Measurements from ENCODE around the gene LPCAT2. TPM values are rescaled to one million over a fixed set of nuclear protein-coding genes. Genes with fewer than 3 reads are reported as not detected.
A peak's percentile ranks its signal among the peaks of the same experiment; 100 is the strongest.

Gene LPCAT2
- total RNA-seq, 1 experiment from 2014 or later = 10.7 TPM

GRCh38 chr16:55559233-55559632 lies 50.4 kb downstream of the LPCAT2 start:
- intact Hi-C loops (cut with micrococcal nuclease) = no loop called here

GRCh38 chr16:55559933-55560516 lies 51.2 kb downstream of the LPCAT2 start:
- no TSS peak for BruUV-seq (replicated peaks)
- Mint-ChIP-seq H3K4me1 (ENCODE audit: insufficient read depth, unreplicated experiment) (peaks cover 65% of the 10 kb centered on the region), H3K27me3 (ENCODE audit: insufficient read depth, unreplicated experiment) (no peaks in the 10 kb centered on the region), H3K36me3 (ENCODE audit: insufficient read depth, unreplicated experiment) (peaks cover 5% of the 10 kb centered on the region), H3K9me3 (ENCODE audit: unreplicated experiment) (no peaks in the 10 kb centered on the region), H3K4me3 (ENCODE audit: unreplicated experiment) (no peak overlapping the region), H3K27ac (ENCODE audit: low read depth, unreplicated experiment) (peak overlapping the region; percentile 32)
- CTCF ChIA-PET = interaction anchor here (2.2 to 2.8 kb wide), 2 partner anchors 95 to 142 kb away, joined by 13 to 22 read pairs; no protein-coding TSS in a partner anchor
- TF ChIP-seq, protein P1, sequence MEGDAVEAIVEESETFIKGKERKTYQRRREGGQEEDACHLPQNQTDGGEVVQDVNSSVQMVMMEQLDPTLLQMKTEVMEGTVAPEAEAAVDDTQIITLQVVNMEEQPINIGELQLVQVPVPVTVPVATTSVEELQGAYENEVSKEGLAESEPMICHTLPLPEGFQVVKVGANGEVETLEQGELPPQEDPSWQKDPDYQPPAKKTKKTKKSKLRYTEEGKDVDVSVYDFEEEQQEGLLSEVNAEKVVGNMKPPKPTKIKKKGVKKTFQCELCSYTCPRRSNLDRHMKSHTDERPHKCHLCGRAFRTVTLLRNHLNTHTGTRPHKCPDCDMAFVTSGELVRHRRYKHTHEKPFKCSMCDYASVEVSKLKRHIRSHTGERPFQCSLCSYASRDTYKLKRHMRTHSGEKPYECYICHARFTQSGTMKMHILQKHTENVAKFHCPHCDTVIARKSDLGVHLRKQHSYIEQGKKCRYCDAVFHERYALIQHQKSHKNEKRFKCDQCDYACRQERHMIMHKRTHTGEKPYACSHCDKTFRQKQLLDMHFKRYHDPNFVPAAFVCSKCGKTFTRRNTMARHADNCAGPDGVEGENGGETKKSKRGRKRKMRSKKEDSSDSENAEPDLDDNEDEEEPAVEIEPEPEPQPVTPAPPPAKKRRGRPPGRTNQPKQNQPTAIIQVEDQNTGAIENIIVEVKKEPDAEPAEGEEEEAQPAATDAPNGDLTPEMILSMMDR (IDR thresholded peaks at IDR 0.05; ENCODE audit: unreplicated experiment) = no peak
- no peak for DNase-seq (ENCODE audit: unreplicated experiment)
- POLR2A ChIA-PET = interaction anchor here (0.6 to 5.0 kb wide), 2 partner anchors 8 to 155 kb away, joined by 3 to 58 read pairs; partner anchors contain the start of gene CAPNS2
- intact Hi-C loops (cut with micrococcal nuclease) = no loop called here

More at GRCh38 chr16:55559233-55559632, 50.4 kb downstream of the LPCAT2 start:
- peak; percentile 69 for DNase-seq (ENCODE audit: unreplicated experiment)
- BruUV-seq (replicated peaks) = no TSS peak
- POLR2A ChIA-PET = interaction anchor here (0.6 to 5.0 kb wide), 6 partner anchors 8 to 57 kb away, joined by 3 to 58 read pairs (median 4); partner anchors contain the start of gene CAPNS2
- peak overlapping the region; percentile 32 for H3K27ac Mint-ChIP-seq (ENCODE audit: low read depth, unreplicated experiment)
- peaks cover 65% of the 10 kb centered on the region for H3K4me1 Mint-ChIP-seq (ENCODE audit: insufficient read depth, unreplicated experiment)
- CTCF ChIA-PET = interaction anchor here (0.6 to 2.8 kb wide), 7 partner anchors 8 to 679 kb away, joined by 3 to 22 read pairs (median 5); no protein-coding TSS in a partner anchor
- TF ChIP-seq, protein P1 (IDR thresholded peaks at IDR 0.05; ENCODE audit: unreplicated experiment) = no peak
- H3K27me3 Mint-ChIP-seq (ENCODE audit: insufficient read depth, unreplicated experiment) = no peaks in the 10 kb centered on the region
- no peaks in the 10 kb centered on the region for H3K9me3 Mint-ChIP-seq (ENCODE audit: unreplicated experiment)
- H3K36me3 Mint-ChIP-seq (ENCODE audit: insufficient read depth, unreplicated experiment) = peaks cover 5% of the 10 kb centered on the region
- H3K4me3 Mint-ChIP-seq (ENCODE audit: unreplicated experiment) = peak overlapping the region; percentile 22

DNA sequence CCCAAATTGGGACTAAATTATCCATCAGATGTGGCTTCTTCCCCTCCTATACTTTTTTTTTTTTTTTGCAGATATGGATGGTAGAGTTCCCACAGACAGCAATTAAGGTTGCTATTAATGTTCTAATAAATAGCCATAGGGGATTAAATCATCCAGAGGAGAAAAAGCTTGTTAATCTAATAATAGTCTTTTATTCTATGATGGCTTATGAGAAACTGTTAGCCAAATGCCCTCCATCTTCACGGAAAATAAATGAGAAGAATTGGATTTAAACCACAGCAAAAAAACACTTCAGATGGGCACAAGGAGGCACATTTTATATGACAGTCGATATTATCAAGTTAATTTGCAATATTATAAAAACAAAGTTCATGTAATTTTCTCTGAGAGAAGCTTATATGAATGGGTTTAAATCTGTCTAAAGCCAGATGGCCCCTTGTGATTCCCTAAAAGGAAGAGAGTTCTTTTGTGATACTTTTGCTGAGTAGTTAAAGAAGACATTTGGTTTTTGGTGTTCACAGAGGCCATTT lies 52.5 kb downstream of the LPCAT2 start:
- no peak overlapping the region for H3K27ac Mint-ChIP-seq (ENCODE audit: low read depth, unreplicated experiment)
- CTCF ChIA-PET = interaction anchor here (0.6 to 2.1 kb wide), 5 partner anchors 11 to 96 kb away, joined by 3 to 7 read pairs (median 4); no protein-coding TSS in a partner anchor
- peaks cover 5% of the 10 kb centered on the region for H3K36me3 Mint-ChIP-seq (ENCODE audit: insufficient read depth, unreplicated experiment)
- no peaks in the 10 kb centered on the region for H3K27me3 Mint-ChIP-seq (ENCODE audit: insufficient read depth, unreplicated experiment)
- no peaks in the 10 kb centered on the region for H3K9me3 Mint-ChIP-seq (ENCODE audit: unreplicated experiment)
- POLR2A ChIA-PET = interaction anchor here (1.2 to 1.9 kb wide), 3 partner anchors 11 to 90 kb away, joined by 3 to 6 read pairs (median 6); no protein-coding TSS in a partner anchor
- no peak for DNase-seq (ENCODE audit: unreplicated experiment)
- BruUV-seq (replicated peaks) = no TSS peak
- peaks cover 59% of the 10 kb centered on the region for H3K4me1 Mint-ChIP-seq (ENCODE audit: insufficient read depth, unreplicated experiment)
- H3K4me3 Mint-ChIP-seq (ENCODE audit: unreplicated experiment) = no peak overlapping the region
- TF ChIP-seq, protein P1 (IDR thresholded peaks at IDR 0.05; ENCODE audit: unreplicated experiment) = no peak
- intact Hi-C loops (cut with micrococcal nuclease) = no loop called here

GRCh38 chr16:55562936-55563335 lies 54.1 kb downstream of the LPCAT2 start:
- no peak overlapping the region for H3K4me3 Mint-ChIP-seq (ENCODE audit: unreplicated experiment)
- TF ChIP-seq, protein P1 (IDR thresholded peaks at IDR 0.05; ENCODE audit: unreplicated experiment) = no peak
- BruUV-seq (replicated peaks) = no TSS peak
- intact Hi-C loops (cut with micrococcal nuclease) = no loop called here
- no peaks in the 10 kb centered on the region for H3K27me3 Mint-ChIP-seq (ENCODE audit: insufficient read depth, unreplicated experiment)
- ChIA-PET CTCF (interaction anchor here (1.0 to 2.1 kb wide), 3 partner anchors 97 to 140 kb away, joined by 3 to 7 read pairs (median 5); no protein-coding TSS in a partner anchor), POLR2A (interaction anchor here (0.7 to 1.9 kb wide), 4 partner anchors 9 to 1810 kb away, joined by 3 to 6 read pairs (median 5); no protein-coding TSS in a partner anchor)
- H3K27ac Mint-ChIP-seq (ENCODE audit: low read depth, unreplicated experiment) = peak overlapping the region; percentile 29
- H3K36me3 Mint-ChIP-seq (ENCODE audit: insufficient read depth, unreplicated experiment) = peaks cover 5% of the 10 kb centered on the region
- no peaks in the 10 kb centered on the region for H3K9me3 Mint-ChIP-seq (ENCODE audit: unreplicated experiment)
- peaks cover 61% of the 10 kb centered on the region for H3K4me1 Mint-ChIP-seq (ENCODE audit: insufficient read depth, unreplicated experiment)
- no peak for DNase-seq (ENCODE audit: unreplicated experiment)
